ENCODE data around the gene MORF4L2.

Gene MORF4L2, protein sequence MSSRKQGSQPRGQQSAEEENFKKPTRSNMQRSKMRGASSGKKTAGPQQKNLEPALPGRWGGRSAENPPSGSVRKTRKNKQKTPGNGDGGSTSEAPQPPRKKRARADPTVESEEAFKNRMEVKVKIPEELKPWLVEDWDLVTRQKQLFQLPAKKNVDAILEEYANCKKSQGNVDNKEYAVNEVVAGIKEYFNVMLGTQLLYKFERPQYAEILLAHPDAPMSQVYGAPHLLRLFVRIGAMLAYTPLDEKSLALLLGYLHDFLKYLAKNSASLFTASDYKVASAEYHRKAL

DNA sequence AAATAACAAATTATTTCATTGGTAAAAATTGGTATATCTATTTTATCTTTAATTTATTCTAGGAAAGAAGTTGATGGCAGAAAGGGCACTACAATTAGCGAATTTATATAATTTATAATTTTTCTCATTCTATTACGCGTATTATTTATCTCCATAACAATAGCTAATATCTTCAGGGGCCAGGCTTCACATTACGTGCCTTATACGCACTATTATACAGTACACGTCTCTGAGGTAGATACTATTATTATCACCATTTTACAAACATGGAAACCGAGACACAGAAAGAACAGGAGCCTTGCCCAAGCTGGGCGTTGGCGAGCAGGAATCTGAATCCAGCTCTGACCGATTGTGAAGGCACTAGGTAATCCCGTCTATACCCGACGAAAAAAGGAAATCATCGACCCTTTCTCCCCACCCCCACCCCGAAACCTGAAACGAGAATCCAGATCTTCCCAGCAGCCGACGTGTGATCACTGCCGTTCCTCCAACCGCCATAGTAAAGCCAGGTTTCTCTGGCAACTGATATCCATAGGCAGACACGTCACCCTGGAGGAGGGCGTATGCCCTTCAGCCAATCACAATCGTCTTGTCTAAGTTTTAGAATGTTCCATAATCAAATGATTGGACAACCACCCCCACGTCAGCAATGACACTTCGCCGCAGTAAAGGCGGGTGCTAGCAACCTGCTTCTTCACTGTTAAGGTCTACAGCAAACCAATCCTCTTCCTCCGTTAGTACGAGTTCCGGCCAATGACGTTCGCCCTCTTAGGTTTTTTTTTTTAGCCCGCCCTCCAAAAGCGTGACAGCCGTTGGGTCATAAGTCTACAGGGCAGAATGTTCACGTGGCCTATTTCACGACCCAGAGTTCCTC is at the start of gene MORF4L2:
Gene MORF4L2, minus strand, starts transcription at position 501 of the 874 bp plus-strand sequence. CDS start 9,672 bp downstream, outside the sequence.
- DNase-seq (ENCODE audit: low read depth) = peak; percentile 73

DNA sequence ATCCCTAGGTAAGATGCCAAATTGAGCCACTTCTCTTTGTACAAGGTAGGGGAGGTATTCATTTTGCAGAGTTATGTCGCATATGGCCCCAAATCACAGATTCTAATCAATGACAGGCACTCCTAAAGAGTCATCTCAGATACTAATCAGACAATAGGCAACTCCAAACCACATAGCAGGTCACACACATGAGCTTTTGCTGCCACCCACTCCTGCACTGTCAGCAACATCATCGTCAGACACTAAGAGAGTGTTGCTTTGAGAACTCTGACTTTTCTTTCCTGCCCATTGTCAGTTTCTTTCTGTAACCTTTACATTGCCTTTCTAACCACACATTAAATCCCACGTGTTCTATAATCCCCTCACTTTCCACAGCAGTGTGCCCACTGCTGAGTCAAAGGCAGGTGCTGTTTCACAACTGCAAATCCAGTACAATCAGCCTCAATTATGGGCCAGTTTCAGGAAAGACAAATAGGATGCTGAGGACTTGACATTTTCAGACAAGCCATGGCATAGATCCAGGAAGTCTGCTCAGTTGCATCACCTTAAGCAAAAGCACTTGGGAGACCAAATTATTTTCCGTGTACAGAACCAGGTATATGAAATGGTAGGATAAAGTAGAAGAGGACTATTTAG is 47.7 kb upstream of the MORF4L2 start:
- DNase-seq (ENCODE audit: low read depth) = peak; percentile 1

GRCh38 chrX:103733017-103733416 is 46.5 kb upstream of the MORF4L2 start:
- no peak for DNase-seq (ENCODE audit: low read depth)

DNA sequence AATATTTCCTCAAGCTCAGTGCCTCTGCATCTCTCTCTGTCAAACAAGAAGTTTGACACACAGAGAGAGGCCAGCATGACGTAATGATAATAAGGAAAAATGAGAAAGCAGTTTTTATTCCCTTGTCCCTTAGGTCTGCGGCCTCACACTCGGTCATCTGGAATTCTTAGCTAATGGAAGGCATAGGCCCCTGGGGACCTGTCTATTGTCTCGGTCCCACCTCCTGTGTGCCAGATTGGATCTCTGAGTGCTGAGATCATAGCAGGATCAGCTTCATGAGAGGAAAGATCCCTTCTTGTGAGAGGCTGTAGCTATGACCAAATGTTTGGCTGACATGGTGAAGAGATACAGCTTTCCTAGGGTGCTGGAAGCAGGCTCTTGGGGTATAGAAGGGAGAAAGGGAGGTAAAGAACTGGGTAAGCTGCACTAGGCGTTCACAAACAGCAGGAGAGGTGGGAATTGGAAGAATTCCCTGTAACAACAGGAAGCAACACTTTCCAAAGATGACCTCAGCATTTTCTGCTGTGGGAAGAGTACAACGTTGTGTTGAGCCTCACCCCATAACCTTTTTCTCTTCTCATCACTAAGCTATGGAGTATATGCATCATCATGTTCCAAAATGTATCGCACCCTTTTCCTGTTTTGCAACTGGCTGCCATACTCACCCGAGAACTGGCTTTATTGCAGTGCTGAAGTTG is 44.4 kb upstream of the MORF4L2 start:
- no peak for DNase-seq (ENCODE audit: low read depth)

- DNase-seq (ENCODE audit: low read depth) = no peak
Observed at GRCh38 chrX:103730147-103730795, 43.8 kb upstream of the MORF4L2 start.

DNA sequence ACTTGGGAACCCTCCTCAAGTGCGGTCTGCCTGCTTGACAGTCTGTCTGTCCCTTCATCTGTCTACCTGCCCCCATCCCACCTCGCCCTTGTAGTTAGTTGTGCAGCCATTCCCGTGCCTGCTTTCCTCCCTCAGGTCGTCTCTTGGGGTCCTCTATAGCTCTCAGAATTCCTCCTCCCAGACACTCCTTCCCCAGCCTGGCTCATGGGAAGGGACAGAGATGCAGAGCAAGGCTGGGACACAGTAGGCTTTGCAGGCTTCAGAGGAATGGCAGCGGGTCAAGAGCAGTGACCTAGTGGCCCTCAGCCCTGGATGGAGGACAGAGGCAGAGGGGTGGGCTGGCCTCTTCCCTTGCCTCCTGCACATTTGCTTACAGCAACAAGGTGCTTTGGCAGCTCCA is 42.5 kb upstream of the MORF4L2 start:
- DNase-seq (ENCODE audit: low read depth) = no peak

GRCh38 chrX:103727115-103727514 is 40.6 kb upstream of the MORF4L2 start:
- no peak for DNase-seq (ENCODE audit: low read depth)

GRCh38 chrX:103726477-103726876 is 40.0 kb upstream of the MORF4L2 start:
- DNase-seq (ENCODE audit: low read depth) = no peak

DNA sequence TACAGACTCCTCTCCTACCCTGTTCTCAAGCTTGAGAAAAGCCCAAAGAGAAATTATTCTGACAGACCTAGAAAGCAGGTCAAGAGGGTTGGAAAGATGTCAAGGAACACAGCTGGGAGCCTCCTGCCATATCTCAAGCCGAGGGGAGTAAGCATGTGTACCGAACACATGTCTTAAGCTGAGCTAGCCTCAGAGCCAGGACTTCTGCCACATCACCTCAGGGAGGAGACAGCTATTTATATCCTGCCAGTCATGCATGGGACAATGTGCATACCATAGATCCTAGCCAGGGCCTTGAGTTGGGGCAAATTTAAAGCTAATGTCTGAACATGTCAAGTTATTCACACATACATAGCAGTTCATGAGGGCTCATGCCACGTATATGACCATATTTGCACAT is 36.0 kb upstream of the MORF4L2 start:
- no peak for DNase-seq (ENCODE audit: low read depth)

DNA sequence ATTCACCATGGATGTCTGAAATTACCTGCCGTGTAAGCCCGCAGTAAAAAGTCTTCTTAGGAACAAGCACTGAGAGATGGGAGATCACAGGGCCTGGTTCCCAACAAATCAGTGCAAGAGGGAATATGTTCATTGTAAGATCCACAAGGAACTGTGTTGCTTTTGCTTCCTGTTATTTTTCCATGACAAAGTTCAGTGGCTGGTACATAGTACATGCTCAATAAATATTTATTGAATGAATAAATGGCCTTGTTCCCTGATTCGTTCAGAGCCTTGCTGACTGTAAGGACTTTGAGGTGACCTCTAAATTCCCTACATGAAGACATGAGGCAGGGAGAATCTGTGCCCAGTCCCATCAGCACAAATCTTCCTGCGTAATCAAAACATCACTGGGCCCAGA is 31.6 kb upstream of the MORF4L2 start:
- DNase-seq (ENCODE audit: low read depth) = no peak

DNA sequence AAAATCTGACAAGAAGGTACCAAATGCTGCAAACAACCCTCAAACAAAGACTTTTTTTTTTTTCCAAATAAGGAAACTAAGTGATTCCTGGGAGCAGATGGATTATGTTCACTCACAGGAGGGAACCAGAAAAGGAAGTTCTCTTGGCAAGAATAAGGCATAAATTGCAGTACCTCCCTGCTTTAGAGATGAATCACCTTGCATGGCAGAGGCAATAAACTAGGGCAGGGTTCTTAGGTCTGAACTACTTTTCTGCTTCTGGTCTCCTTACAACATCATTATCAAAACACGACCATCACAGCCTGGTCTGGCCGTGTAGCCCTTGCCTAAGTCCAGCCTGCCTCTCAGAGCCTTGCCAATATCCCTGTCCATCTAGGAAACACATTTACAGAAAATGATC is 30.5 kb upstream of the MORF4L2 start:
- no peak for DNase-seq (ENCODE audit: low read depth)

GRCh38 chrX:103710609-103711008 is 24.1 kb upstream of the MORF4L2 start, which contains the start of gene TMEM31:
Gene TMEM31, plus strand, starts transcription at chrX:103710909. Its CDS starts 1,350 bp downstream, at chrX:103712259.
- no peak for DNase-seq (ENCODE audit: low read depth)

- DNase-seq (ENCODE audit: low read depth) = no peak
Observed at GRCh38 chrX:103704863-103705262, 18.4 kb upstream of the MORF4L2 start.

DNA sequence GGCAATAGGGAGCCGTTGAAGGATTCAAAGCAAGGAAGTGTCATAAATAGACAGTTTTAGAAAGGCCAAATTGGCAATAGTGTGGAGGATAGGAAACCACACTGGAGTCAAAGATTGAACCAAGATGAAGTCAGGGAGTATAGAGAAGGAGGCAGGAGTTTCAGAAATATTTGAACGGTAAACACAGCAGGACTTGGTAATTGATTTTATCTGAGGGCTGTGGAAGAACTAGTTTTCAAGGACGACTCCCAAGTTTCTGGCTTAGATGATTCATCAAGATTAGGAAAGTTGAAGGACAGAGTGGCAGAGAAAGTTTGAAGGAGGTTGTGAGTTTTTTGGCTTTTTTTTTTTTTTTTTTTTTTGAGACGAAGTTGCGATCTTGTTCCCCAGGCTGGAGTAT is 12.7 kb upstream of the MORF4L2 start:
- DNase-seq (ENCODE audit: low read depth) = no peak

DNA sequence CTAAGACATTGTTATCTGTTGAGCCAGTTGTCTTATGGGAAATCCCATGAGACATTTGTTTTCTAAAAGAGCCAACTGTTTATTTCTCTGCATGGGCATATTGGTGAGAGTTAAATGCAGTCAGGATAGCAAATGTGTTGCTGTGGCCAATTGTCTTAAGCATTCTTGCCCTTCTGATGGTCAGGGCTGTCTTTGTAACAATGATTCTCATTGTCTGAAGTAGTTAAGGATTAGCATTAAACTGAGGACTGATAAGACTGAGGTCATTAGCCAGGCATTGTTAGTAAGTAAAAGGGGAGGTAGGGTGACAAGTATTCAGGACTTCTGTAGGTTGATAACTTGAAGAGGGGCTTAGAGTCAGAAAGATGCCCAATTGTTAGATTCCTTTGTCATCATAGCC is 11.2 kb upstream of the MORF4L2 start:
- no peak for DNase-seq (ENCODE audit: low read depth)

DNA sequence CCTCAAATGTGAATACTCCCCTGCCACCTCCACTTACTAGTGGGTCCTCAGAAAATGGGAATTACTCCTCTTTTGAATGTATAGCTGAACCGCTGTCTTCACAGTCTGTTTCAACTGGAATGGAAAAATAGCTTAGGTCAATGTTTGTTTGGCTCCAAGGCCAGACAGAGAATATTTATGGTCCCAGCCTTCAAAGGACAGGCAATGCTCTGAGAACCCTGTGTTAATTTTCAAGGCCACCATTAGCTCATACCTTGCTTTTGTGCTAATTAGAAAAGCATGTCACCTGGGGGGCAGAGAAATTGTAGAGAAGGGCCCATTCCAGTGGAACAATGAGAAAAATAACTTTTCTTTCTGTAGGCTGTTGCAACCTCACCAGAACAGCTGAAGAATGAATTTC is 4.6 kb upstream of the MORF4L2 start:
- DNase-seq (ENCODE audit: low read depth) = no peak

DNA sequence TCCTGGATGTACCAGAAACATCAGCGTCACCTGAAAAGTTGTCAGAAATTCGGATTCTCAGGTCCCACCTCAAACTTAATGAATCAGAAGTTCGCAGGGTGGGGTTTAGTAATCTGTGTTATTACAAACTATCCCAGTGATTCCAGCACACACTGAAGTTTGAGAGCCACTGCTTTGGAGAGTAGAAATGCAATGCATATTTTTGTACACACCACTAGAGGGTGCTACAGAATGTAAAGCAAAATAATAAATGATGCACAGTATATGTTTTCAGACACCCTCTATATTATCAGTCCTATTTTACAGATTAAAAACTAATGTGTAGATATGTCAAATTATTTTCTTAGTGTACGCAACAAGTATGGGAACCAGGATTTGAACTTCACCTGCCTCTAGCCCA is 2.4 kb upstream of the MORF4L2 start:
- no peak for DNase-seq (ENCODE audit: low read depth)

- DNase-seq (ENCODE audit: low read depth) = peak; percentile 33
Observed at GRCh38 chrX:103687696-103688201, 1.2 kb upstream of the MORF4L2 start.

GRCh38 chrX:103687073-103687695 is 685 bp upstream of the MORF4L2 start:
- peak; percentile 79 for DNase-seq (ENCODE audit: low read depth)

GRCh38 chrX:103685396-103685795 is 1.1 kb downstream of the MORF4L2 start:
- DNase-seq (ENCODE audit: low read depth) = no peak

GRCh38 chrX:103681443-103681842 is 5.1 kb downstream of the MORF4L2 start:
- DNase-seq (ENCODE audit: low read depth) = no peak

Measured in activated T-cell treated with anti-CD3 and anti-CD28 coated beads for 48 hours (primary cell).